ENCODE results near the gene PHLDB2.

Gene PHLDB2

GRCh38 chr3:111850537-111850936, 8.5 kb upstream of the PHLDB2 start:
- DNase-seq (ENCODE audit: low read depth in 2 of 2) = no peak

DNA sequence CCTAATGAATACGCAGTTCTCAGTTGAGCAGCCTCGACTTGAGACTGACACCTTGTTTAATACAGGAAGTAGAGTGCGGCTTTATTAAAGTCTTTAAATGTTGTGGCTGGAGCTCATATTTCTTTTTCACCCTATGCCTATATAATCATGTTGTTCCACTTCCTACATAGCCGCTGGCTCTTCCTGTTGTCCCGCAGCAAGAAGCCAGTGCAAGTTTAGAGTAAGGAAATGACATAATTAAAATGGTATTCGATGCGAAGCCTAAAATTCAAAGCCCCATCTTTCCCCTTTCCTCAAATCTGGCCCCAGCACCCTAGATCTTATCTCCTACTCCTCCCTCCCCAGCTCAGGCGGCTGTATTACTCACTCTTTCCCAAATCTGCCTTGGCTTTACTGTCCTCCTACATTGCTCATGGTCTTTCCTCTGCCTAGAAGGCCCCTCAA, 7.5 kb upstream of the PHLDB2 start:
- DNase-seq (ENCODE audit: low read depth in 2 of 2) = no peak

DNA sequence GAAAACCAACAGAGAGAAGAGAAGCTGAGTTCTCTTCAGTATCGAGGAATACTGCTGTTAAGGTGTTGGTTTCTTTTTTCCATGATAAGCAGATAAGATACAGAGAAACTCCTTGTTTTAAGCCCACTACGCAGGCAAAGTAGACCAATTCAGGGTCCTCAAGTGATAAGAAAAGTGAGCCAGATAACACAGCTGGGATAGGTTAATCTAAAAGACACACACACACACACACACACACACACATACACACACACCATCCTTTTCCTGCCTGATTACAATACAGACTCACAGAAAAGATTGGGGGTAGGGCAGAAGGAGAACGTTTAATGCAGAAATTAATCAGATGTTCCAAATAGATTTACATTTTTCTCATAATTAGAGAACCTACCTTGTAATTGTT, 6.5 kb upstream of the PHLDB2 start:
- DNase-seq (ENCODE audit: low read depth in 2 of 2) = no peak

DNA sequence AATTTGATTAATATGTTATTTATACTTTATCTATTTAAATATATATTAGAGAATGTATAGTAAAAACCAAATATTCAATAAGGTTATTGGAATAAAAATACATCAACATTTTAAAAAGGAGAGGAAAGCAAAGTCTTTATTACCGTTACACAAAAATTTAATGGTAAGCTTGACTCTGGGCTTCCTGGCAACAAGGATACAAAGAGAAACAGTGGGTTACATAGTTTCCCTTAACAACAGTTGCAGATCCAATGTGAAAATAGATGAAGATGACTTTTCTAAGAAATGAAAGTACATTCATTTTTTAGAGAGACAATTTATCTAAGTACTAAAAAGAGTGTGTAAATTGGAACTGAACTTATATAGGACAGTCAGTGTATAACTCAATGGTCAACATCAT, 6.0 kb upstream of the PHLDB2 start:
- no peak for DNase-seq (ENCODE audit: low read depth in 2 of 2)

GRCh38 chr3:111854990-111855389, 4.1 kb upstream of the PHLDB2 start:
- no peak for DNase-seq (ENCODE audit: low read depth in 2 of 2)

DNA sequence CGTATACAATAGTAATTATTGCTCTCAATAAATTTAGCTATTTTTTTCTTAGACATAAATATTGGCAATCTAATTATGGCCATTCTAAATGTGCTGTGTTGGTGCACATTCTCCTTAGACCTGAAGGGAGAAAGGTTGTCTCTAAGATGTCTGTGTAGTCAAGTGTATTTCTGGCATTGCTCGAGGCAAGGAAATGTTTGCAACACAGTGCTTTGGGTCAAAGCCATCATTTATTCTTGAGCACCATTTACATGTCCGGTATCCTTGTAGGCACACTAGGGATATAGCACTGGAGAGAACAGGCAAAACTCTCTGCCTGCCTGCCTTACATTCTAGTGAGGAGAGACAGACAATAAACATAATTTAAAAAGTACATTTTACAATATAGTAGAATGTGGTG, 2.6 kb upstream of the PHLDB2 start:
- DNase-seq (ENCODE audit: low read depth in 2 of 2) = no peak

- no peak for DNase-seq (ENCODE audit: low read depth in 2 of 2)
Measured at GRCh38 chr3:111857474-111857873, 1.6 kb upstream of the PHLDB2 start.

DNA sequence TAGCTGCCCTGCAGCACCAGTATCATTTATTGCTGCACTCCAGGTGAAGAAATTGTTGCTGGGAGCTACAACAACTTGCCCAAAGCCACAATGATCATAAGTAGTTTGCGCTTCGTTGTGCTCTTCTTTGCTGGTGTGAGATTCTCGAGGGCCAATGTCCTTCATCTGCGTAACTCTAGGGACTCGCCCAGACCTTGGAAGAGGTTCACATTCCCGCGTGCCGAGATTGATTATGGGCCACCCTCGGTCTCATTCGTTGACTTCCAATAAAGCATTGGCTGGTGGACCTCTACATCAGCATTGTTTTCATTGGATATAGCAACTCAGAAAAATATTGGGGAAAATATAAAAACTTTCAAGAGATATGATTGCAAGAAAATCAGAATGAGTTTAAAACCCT, 423 bp upstream of the PHLDB2 start:
- no peak for DNase-seq (ENCODE audit: low read depth in 2 of 2)

DNA sequence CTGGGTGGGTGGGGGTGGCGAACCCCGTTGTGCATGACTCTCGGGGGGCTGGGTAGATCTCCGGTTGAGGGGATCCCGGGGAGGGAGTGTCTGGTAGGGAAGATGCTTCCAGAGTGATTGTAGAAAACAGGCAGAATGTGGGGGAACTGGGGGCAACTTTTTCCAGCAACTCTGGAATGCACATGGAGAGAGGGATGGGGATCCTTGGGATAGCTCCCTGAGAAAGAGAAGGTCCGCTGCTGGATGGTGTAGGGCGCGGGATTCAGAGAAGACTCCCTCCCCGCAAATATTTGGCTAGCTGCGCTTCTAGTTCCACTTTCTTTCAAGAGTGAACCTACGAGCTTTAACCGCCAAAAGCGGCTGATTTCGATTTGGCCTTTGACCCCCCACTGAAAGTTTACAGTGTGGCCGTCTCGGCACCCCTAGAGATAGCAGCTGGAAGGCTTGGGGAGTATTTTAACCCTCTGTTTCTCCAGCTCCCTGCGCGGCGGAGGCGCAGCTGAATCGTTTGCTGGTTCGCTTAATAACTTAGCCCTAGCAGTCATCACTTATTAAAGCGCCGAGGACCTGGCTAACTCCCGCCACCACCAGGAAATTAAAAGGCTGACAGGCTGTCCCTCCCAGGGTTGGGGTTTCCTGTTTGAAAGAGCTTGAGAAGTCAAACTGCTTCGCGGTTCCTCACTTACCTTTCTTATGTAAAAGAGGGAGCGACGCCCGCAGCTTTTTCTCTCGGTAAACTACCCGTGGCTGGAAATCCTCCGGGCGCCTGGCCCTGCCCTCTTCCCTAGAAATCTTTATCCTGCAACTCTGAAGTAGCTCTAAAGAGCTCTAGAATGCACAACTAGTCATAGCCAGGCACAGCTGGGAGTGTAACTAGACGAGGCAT, 1.2 kb downstream of the PHLDB2 start:
- peak; percentile 14 to 28 for DNase-seq (ENCODE audit: low read depth in 2 of 2)

- no peak for DNase-seq (ENCODE audit: low read depth in 2 of 2)
Measured at GRCh38 chr3:111861391-111861790, 2.3 kb downstream of the PHLDB2 start.

GRCh38 chr3:111862415-111862814, 3.4 kb downstream of the PHLDB2 start:
- DNase-seq (ENCODE audit: low read depth in 2 of 2) = no peak

DNA sequence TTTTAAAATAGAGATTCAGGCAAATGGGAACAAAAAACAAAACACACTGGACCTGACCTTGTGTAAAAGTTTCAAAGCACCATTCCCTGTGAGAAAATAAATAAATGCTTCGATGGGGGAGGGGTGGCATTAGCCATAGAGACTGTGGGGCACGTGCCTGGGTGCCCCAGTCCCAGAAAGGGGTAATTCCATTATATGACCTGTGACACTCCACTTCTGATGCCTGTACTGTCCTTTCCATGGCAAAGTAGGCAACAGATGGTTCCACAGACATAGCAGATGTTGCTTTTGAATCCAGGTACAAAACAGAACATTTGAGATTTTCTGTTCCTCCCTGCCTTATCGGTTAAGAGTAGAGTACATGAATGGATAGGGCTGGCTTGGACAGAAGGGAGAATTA, 3.9 kb downstream of the PHLDB2 start:
- no peak for DNase-seq (ENCODE audit: low read depth in 2 of 2)

DNA sequence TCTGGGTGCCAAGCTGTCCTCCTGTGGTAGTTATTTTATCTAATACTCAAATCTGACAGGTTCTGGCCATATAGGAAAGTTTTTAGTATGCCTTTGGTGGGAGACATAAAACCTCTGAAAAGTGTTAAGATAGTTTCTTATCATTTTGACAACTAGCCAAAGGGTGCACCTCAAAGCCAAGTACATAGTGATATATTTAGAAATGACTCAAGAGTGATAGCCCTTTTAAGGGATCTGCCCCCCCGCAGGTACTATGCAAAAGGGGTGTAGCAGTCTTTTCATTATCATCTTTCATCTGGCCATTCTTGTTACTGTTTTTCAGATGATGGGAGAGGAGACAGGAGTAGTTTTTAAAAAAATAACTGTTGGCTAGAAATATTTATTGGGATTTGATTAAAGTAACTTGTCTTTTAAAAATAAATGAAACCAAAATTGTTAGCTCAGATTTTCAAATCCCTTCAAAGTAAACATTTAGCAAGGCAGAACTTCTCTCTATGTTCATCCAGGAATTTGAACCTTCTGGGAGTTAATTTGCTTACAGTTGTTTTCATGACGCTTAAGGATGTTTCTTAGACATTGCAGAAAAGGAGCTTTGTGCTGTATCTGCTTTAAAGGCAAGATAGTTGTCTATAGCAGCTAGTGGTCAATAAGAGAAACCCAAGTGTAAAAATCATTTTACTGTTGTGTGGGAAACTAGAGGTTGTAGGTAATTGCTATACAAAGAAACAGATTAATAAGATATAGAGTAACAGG, 5.1 kb downstream of the PHLDB2 start:
- DNase-seq (ENCODE audit: low read depth in 2 of 2) = no peak

DNA sequence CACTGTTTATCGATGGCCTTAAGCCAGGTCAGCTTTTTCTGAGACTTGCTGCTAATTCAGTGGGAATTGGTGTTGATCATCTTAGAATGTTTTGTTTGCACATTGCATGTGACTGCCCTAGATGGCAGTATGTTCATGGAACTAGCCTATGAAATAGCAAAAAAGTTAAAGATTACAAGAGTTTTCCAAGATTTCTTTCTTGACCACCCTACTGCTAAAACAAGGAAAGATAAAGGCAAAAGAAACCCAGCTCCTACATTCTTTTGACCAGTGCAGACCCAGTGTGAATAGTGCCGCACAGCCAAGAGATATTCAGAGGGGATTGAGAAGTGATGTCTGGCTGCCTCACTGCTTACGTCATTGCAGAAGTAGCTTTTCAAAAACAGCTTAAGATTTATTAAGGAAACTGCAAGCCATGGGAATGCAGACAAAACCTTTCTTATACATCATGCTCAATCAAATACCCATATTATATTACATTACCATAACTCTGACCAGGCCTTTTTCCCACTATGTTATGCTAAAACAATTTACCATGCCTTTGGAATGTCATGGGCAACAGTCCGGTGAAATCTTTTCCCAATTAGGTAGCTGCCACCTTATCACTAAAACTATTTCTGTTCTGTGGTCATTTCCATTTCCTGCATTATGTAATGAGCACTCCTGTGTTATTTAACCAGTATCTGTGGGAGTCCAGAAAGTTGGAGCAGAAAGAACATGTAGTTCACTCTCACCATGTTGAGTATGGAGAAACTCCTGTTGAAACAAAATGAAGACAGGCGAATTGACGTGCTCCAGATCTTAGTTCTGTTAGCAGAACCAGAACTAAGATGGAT, 6.0 kb downstream of the PHLDB2 start:
- no peak for DNase-seq (ENCODE audit: low read depth in 2 of 2)

- DNase-seq (ENCODE audit: low read depth in 2 of 2) = no peak
Measured at GRCh38 chr3:111867889-111868426, 8.9 kb downstream of the PHLDB2 start.

DNA sequence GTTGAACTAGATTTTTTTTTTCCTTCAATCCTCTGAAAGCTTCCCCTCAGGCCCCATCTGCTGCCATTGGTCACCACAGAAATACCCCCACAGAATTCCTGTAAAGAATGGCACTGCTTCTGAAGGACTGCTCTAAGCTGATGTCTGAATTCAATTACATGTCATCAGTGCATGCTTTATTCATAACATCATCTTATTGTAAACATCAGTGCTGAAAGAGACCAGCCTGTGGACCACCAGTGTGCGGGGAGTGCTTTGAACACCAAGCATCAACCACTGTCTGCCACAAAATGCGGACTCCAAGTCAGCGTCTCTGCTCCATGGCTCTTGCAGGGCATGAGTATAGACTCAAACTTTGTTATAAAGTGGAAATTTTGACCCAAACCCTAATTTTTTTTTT, 11.6 kb downstream of the PHLDB2 start:
- DNase-seq (ENCODE audit: low read depth in 2 of 2) = no peak

DNA sequence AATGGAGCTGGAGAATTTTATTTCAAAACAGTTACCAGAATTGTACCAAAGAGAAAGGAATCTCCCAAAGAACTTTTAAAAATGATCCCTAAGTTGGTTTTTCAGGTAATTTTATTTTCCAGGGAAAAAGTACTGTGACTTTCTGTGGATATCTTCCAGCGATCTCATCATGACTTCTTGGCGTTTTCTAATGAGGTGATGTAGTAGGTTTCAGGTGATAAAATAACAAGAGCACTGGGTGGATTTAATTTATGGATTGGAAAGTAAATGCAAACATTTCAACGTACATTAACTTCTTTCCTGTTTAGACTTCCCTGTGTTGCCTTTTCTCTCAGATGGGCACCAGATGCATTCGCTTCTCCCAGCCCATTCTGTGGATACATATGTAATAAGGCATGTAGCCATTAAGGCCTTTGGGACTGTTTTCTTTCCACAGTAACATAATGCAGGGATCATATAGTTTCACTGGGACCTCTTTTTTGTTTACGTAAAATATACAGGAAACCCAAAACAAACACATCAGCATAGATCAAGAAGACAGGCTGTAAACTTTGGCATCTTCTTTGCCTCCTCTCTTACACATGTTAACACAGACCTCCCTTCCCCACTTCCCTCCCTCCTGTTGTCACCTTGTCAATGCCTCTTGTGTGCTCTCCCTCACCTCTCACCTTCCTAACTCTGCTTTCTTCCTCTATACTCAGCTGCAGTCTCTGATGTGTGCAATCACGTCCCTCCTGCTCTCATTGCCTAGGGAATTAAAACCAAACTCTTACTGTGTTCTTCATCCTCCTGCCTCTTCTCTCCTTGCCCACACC, 13.0 kb downstream of the PHLDB2 start:
- DNase-seq (ENCODE audit: low read depth in 2 of 2) = no peak

DNA sequence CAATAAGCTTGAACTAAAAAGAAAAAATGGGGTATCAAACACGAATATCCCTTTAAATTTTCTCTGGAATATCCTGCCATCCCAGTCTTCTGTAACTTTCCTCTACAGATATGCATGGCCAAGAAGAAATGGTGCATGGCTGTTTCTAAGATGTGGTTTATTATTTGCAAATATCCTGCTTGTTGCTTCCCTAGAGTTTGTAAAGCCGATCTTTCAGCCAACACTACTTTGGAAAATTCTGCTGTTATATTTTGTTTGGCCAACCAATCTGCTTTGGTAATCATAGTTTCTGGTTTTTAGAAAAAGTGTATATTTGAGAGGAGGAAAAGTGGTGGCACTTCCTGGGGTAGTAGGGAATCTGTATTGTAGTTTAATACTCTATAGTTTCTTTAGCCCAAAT, 13.9 kb downstream of the PHLDB2 start:
- no peak for DNase-seq (ENCODE audit: low read depth in 2 of 2)

- no peak for DNase-seq (ENCODE audit: low read depth in 2 of 2)
Measured at GRCh38 chr3:111874177-111874820, 15.2 kb downstream of the PHLDB2 start.

GRCh38 chr3:111881480-111881879, 22.4 kb downstream of the PHLDB2 start:
- no peak for DNase-seq (ENCODE audit: low read depth in 2 of 2)

DNA sequence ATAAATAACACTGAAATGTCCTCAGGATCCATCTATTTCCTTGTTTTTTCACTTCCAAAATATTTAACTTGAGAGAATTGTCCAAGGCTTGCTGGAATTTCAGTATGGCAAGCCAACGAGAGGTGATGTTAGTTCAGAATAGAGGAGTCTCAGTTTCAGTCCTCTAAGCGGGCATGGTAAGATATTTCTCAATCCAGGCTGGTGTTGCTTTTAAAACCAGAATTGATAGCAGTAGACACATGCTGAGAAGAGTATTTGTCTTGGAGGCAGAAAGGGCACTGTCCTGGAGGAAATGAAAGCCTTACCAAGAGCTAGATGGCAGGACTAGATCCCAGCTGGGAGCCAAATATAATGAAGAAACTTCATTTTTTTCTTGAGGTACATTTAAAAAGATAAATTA, 23.1 kb downstream of the PHLDB2 start:
- DNase-seq (ENCODE audit: low read depth in 2 of 2) = no peak
